ENCODE data around the gene GJB1.
"Not testable (repeated sequence)": the region's sequence is repeated elsewhere in the genome, so short reads cannot be mapped to it uniquely, and the experiment has no call there.

GJB1 gene

DNA sequence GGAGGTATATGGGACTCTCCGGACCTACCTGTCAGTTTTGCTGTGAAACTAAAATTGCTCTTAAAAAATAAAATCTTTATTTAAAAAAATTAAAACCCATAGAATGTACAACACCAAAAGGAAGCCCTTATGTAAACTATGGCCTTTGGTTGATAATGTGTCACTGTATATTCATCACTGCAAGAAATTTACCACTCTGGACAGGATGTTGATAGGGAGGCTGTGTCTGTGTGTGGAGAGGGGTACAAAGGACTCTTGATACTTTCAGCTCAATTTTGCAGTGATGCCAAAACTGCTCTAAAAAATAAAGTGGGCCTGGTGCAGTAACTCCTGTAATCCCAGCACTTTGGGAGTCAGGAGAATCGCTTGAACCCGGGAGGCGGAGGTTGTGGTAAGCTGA is 33.8 kb downstream of the GJB1 start:
- no peak for DNase-seq

- not testable (repeated sequence) for DNase-seq
Observed at GRCh38 chrX:71268624-71269023, 45.6 kb downstream of the GJB1 start.

DNA sequence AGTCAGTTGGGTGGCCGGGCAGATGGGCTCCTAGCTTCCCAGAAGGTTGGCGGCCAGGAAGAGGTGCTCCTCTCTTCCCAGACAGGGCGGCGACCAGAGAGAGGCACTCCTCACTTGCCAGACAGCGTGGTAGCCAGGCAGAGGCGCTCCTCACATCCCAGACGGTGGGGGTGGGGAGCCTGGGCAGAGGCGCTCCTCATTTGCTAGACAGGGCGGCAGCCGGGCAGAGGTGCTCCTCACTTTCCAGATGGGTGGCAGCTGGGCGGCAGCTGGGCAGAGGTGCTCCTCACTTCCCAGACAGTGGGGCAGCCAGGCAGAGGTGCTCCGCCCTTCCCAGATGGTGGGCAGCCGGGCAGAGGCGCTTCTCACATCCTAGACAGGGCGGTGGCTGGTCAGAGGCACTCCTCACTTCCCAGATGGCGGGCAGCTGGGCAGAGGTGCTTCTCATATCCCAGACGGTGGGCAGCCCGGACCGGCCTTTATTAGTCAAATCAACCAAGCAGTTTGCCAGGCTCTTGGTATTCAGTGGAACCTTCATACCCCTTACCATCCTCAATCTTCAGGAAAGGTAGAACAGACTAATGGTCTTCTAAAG is 46.9 kb downstream of the GJB1 start:
- no peak for DNase-seq

DNA sequence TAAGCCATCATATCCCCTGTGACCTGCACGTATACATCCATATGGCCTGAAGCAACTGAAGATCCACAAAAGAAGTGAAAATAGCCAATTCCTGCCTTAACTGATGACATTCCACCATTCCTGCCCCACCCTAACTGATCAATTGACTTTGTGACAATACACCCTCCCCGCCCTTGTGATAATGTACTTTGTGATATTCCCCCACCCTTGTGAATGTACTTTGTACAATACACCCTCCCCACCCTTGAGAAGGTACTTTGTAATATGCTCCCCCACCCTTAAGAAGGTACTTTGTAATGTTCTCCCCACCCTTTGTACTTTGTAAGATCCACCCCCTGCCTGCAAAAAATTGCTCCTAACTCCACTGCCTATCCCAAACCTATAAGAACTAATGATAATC is 49.3 kb downstream of the GJB1 start:
- DNase-seq = not testable (repeated sequence)

Data from activated T-cell treated with anti-CD3 and anti-CD28 coated beads, Interleukin-2, amount 50 U/mL, for 48 hours (primary cell).